Measurements from ENCODE around the gene EVA1B. TPM values are rescaled to one million over a fixed set of nuclear protein-coding genes. Genes with fewer than 3 reads are reported as not detected.

EVA1B gene
- total RNA-seq, 1 donor from 2014 or later = 71.5 TPM

- DNase-seq (ENCODE audit: low read depth in 2 of 2) = no peak
These were observed 2.7 kb downstream of the EVA1B start for GRCh38 chr1:36320767-36321118.

- no peak for DNase-seq (ENCODE audit: low read depth in 2 of 2)
These were observed 3.1 kb downstream of the EVA1B start for GRCh38 chr1:36320291-36320761.

GRCh38 chr1:36309397-36309796 is 14.0 kb downstream of the EVA1B start:
- no peak for DNase-seq (ENCODE audit: low read depth in 2 of 2)

- no peak for DNase-seq (ENCODE audit: low read depth in 2 of 2)
These were observed 15.7 kb downstream of the EVA1B start for GRCh38 chr1:36307601-36308330.

- peak; percentile 71 to 96 for DNase-seq (ENCODE audit: low read depth in 2 of 2)
These were observed 16.5 kb downstream of the EVA1B start for GRCh38 chr1:36306902-36307456.

GRCh38 chr1:36306210-36306901 is 17.1 kb downstream of the EVA1B start, which contains the start of gene SH3D21:
Gene SH3D21 (plus strand): TSS chr1:36306368. CDS start chr1:36306421, 53 bp downstream.
- peak in 1 of 2 donors; percentile 22 for DNase-seq (ENCODE audit: low read depth in 2 of 2)

GRCh38 chr1:36305915-36306209 is 17.6 kb downstream of the EVA1B start:
- DNase-seq (ENCODE audit: low read depth in 2 of 2) = no peak

- DNase-seq (ENCODE audit: low read depth in 2 of 2) = no peak
These were observed 18.2 kb downstream of the EVA1B start for GRCh38 chr1:36304970-36305914.

- DNase-seq (ENCODE audit: low read depth in 2 of 2) = no peak
These were observed 18.9 kb downstream of the EVA1B start for GRCh38 chr1:36304521-36304920.

GRCh38 chr1:36303650-36304360 is 19.6 kb downstream of the EVA1B start:
- DNase-seq (ENCODE audit: low read depth in 2 of 2) = no peak

GRCh38 chr1:36303244-36303643 is 20.2 kb downstream of the EVA1B start:
- DNase-seq (ENCODE audit: low read depth in 2 of 2) = no peak

GRCh38 chr1:36301220-36301619 is 22.2 kb downstream of the EVA1B start:
- no peak for DNase-seq (ENCODE audit: low read depth in 2 of 2)

- peak in 1 of 2 donors; percentile 45 for DNase-seq (ENCODE audit: low read depth in 2 of 2)
These were observed 22.9 kb downstream of the EVA1B start for GRCh38 chr1:36300526-36300925.

- DNase-seq (ENCODE audit: low read depth in 2 of 2) = no peak
These were observed 24.8 kb downstream of the EVA1B start for GRCh38 chr1:36298640-36299039.

GRCh38 chr1:36297062-36297461 is 26.4 kb downstream of the EVA1B start:
- DNase-seq (ENCODE audit: low read depth in 2 of 2) = no peak

GRCh38 chr1:36295390-36295789 is 28.1 kb downstream of the EVA1B start:
- DNase-seq (ENCODE audit: low read depth in 2 of 2) = no peak

- no peak for DNase-seq (ENCODE audit: low read depth in 2 of 2)
These were observed 35.9 kb downstream of the EVA1B start for GRCh38 chr1:36287595-36287994.

GRCh38 chr1:36286802-36287201 is 36.6 kb downstream of the EVA1B start:
- no peak for DNase-seq (ENCODE audit: low read depth in 2 of 2)

GRCh38 chr1:36285443-36286101 is 37.9 kb downstream of the EVA1B start:
- peak; percentile 83 to 87 for DNase-seq (ENCODE audit: low read depth in 2 of 2)

GRCh38 chr1:36284517-36284916 is 38.9 kb downstream of the EVA1B start:
- DNase-seq (ENCODE audit: low read depth in 2 of 2) = no peak

Data from dermis microvascular lymphatic vessel endothelial cell (primary cell).